Keratinocyte (primary cell): Measurements from ENCODE around the gene PPP1R14D. TPM values are rescaled to one million over a fixed set of nuclear protein-coding genes. Genes with fewer than 3 reads are reported as not detected.
A peak's percentile ranks its signal among the peaks of the same experiment; 100 is the strongest.

Experiments
- DNase-seq: peaks from one replicate; pipeline ENCODE4 v3.0.0-alpha.2; 2011; ENCODE audit warnings: low read depth, missing footprints, low spot score
- FAIRE-seq: peaks from 2 replicates; lab custom pipeline; 2011; peaks lifted over from hg19 to GRCh38; lab: Jason Lieb, UNC
- H2AFZ ChIP-seq: 2 replicates; pipeline ENCODE4 v1.6.0; 2012; ENCODE audit warnings: low read length, control low read depth, inconsistent platforms; ENCODE audit not compliant: control insufficient read depth
- H3K27ac ChIP-seq: 2 replicates; pipeline ENCODE4 v1.5.1; 2011; ENCODE audit warnings: low read length; ENCODE audit not compliant: control insufficient read depth, insufficient read depth
- H3K27me3 ChIP-seq: 3 replicates; pipeline ENCODE4 v1.6.0; 2011; ENCODE audit warnings: low read length; ENCODE audit not compliant: control insufficient read depth, insufficient read depth; ENCODE audit errors: extremely low read depth
- H3K36me3 ChIP-seq, 2 experiments: 2 replicates in 1 of 2; 3 replicates in 1 of 2; pipeline ENCODE4 v1.5.1; 2011; ENCODE audit warnings: low read length in 2 of 2, mild to moderate bottlenecking in 1 of 2; ENCODE audit not compliant: control insufficient read depth in 2 of 2, insufficient read depth in 2 of 2; ENCODE audit errors: extremely low read depth in 1 of 2
- H3K4me1 ChIP-seq: 3 replicates; pipeline ENCODE4 v1.5.1; 2011; ENCODE audit warnings: low read length; ENCODE audit not compliant: control insufficient read depth, insufficient read depth; ENCODE audit errors: extremely low read depth
- H3K4me2 ChIP-seq: 3 replicates; pipeline ENCODE4 v1.6.0; 2011; ENCODE audit warnings: low read depth, low read length; ENCODE audit not compliant: control insufficient read depth, insufficient read depth; ENCODE audit errors: extremely low read depth
- H3K4me3 ChIP-seq, 3 experiments: fragments of 200-600 bp in 1 of 3; sonication (generic) in 1 of 3; 2 replicates in 2 of 3; 3 replicates in 1 of 3; pipeline ENCODE4 v1.5.1; 2011 to 2016; ENCODE audit warnings: low read length in 3 of 3, mild to moderate bottlenecking in 3 of 3, control low read depth in 2 of 3, inconsistent platforms in 1 of 3, low read depth in 1 of 3, mixed read lengths in 1 of 3, mixed run types in 1 of 3, moderate library complexity in 1 of 3; ENCODE audit not compliant: control insufficient read depth in 2 of 3, insufficient read depth in 2 of 3; ENCODE audit errors: extremely low read depth in 1 of 3
- H3K79me2 ChIP-seq: 2 replicates; pipeline ENCODE4 v1.6.0; 2012; ENCODE audit warnings: low read length; ENCODE audit not compliant: control insufficient read depth, insufficient read depth
- H3K9ac ChIP-seq: 3 replicates; pipeline ENCODE4 v1.6.0; 2011; ENCODE audit warnings: low read length; ENCODE audit not compliant: control insufficient read depth, insufficient read depth; ENCODE audit errors: extremely low read depth
- H3K9me1 ChIP-seq: 3 replicates; pipeline ENCODE4 v1.6.0; 2011; ENCODE audit warnings: low read length; ENCODE audit not compliant: control insufficient read depth, insufficient read depth; ENCODE audit errors: extremely low read depth
- H3K9me3 ChIP-seq: 2 replicates; pipeline ENCODE4 v1.5.1; 2012; ENCODE audit warnings: low read depth, low read length; ENCODE audit not compliant: control insufficient read depth
- H4K20me1 ChIP-seq: 3 replicates; pipeline ENCODE4 v1.6.0; 2011; ENCODE audit warnings: low read length; ENCODE audit not compliant: control insufficient read depth, insufficient read depth; ENCODE audit errors: extremely low read depth
- CTCF ChIP-seq, 3 experiments: IDR thresholded peaks in 1 of 3; conservative IDR thresholded peaks in 1 of 3; optimal IDR thresholded peaks in 1 of 3; 2 replicates in 2 of 3; 3 replicates in 1 of 3; pipeline versions ENCODE3 to v1.5.1; 2011; ENCODE audit warnings: low read length in 3 of 3, mild to moderate bottlenecking in 3 of 3, moderate library complexity in 2 of 3, control low read depth in 1 of 3, inconsistent platforms in 1 of 3; ENCODE audit not compliant: insufficient read depth in 2 of 3; ENCODE audit errors: extremely low read depth in 1 of 3
- EZH2 ChIP-seq: IDR thresholded peaks from one replicate; pipeline ENCODE4 v1.6.1; 2012; ENCODE audit warnings: inconsistent platforms, mild to moderate bottlenecking, low read length, moderate library complexity
- dilution Hi-C: fragments of 300-500 bp; cut with MboI; formaldehyde crosslinking; loops from one replicate; pipeline ENCODE4 v1.7.0; 2020; ENCODE audit warnings: low sequenced_read_pairs; ENCODE audit not compliant: extremely low pct_ligation_motif_present
- polyA plus RNA-seq, 5 experiments: library from polyadenylated mRNA; depleted of rRNA in 3 of 5; stranded (reverse) in 3 of 5; stranded (forward) in 1 of 5; unstranded in 1 of 5; fragments of >200 nt; gene quantifications; 1 replicate in 1 of 5; 2 replicates in 3 of 5; 3 replicates in 1 of 5; pipeline versions ENCODE4 v1.2.1 to v1.2.3, GENCODE V29; 2011 to 2012; ENCODE audit warnings: missing spikeins in 2 of 5, low read depth in 1 of 5, low replicate concordance in 1 of 5

PPP1R14D gene
- polyA plus RNA-seq, 1 donor (not counting 4 experiments of a cell fraction or from before 2014, with no cell fraction given) = not detected

- peak overlapping the region; percentile 45 for H3K27ac ChIP-seq
- H3K9ac ChIP-seq = no peak overlapping the region
- peaks cover 40 to 47% of the 10 kb centered on the region in 2 experiments for H3K36me3 ChIP-seq
- no peak overlapping the region for H3K4me2 ChIP-seq
- no peaks in the 10 kb centered on the region for H4K20me1 ChIP-seq
- no peaks in the 10 kb centered on the region for H3K9me1 ChIP-seq
- H3K27me3 ChIP-seq = no peaks in the 10 kb centered on the region
- FAIRE-seq (peak; percentile 90), DNase-seq (no peak)
- H3K4me1 ChIP-seq = peaks cover 12% of the 10 kb centered on the region
- no peaks in the 10 kb centered on the region for H3K9me3 ChIP-seq
- H3K4me3 ChIP-seq = no peak overlapping the region
- no peak overlapping the region for H2AFZ ChIP-seq
- dilution Hi-C loops = no loop called here
- H3K79me2 ChIP-seq = peaks cover 2% of the 10 kb centered on the region
- no peak for TF ChIP-seq EZH2
- TF ChIP-seq CTCF (optimal IDR thresholded peaks at IDR 0.05 in 1 of 3, IDR thresholded peaks at IDR 0.05 in 1 of 3, conservative IDR thresholded peaks at IDR 0.05 in 1 of 3; ENCODE audit: extremely low read depth in 1 of 3, insufficient read depth in 2 of 3, low read length in 3 of 3) = peak; percentile 98 to 99 (median 98)
These were observed 29.3 kb upstream of the PPP1R14D start for GRCh38 chr15:40857601-40858341.

GRCh38 chr15:40856746-40857145, 28.2 kb upstream of the PPP1R14D start:
- no peak overlapping the region for H3K4me2 ChIP-seq
- no peak for TF ChIP-seq EZH2
- TF ChIP-seq CTCF (optimal IDR thresholded peaks at IDR 0.05 in 1 of 3, IDR thresholded peaks at IDR 0.05 in 1 of 3, conservative IDR thresholded peaks at IDR 0.05 in 1 of 3; ENCODE audit: extremely low read depth in 1 of 3, insufficient read depth in 2 of 3, low read length in 3 of 3) = no peak
- FAIRE-seq = no peak
- H3K9ac ChIP-seq = no peak overlapping the region
- dilution Hi-C loops = no loop called here
- peaks cover 45 to 55% of the 10 kb centered on the region in 2 experiments for H3K36me3 ChIP-seq
- no peak for DNase-seq
- H3K79me2 ChIP-seq = peaks cover 9% of the 10 kb centered on the region
- H3K27me3 ChIP-seq = no peaks in the 10 kb centered on the region
- H3K9me1 ChIP-seq = no peaks in the 10 kb centered on the region
- no peak overlapping the region for H3K27ac ChIP-seq
- no peaks in the 10 kb centered on the region for H4K20me1 ChIP-seq
- H3K4me1 ChIP-seq = peaks cover 8% of the 10 kb centered on the region
- H3K4me3 ChIP-seq = no peak overlapping the region
- no peaks in the 10 kb centered on the region for H3K9me3 ChIP-seq
- no peak overlapping the region for H2AFZ ChIP-seq
